Ramos (cell line): Measurements from ENCODE around the gene XRCC5.

Experiments used
- in situ Hi-C: fragments of 300-500 bp; cut with MboI; formaldehyde crosslinking; loops from one replicate; pipeline ENCODE4 v1.14.3; 2022; ENCODE audit warnings: low sequenced_read_pairs; ENCODE audit not compliant: unreplicated experiment

The XRCC5 gene

GRCh38 chr2:216083464-216084281 is 25.5 kb upstream of the XRCC5 start:
- in situ Hi-C loops = no loop called here

GRCh38 chr2:216084547-216084946 is 24.6 kb upstream of the XRCC5 start:
- in situ Hi-C loops = no loop called here

- in situ Hi-C loops = no loop called here
Observed at GRCh38 chr2:216086207-216086893, 22.8 kb upstream of the XRCC5 start.

GRCh38 chr2:216090369-216090786 is 18.8 kb upstream of the XRCC5 start:
- in situ Hi-C loops = no loop called here

- in situ Hi-C loops = no loop called here
Observed at GRCh38 chr2:216092646-216093045, 16.5 kb upstream of the XRCC5 start.

GRCh38 chr2:216094701-216095100 is 14.4 kb upstream of the XRCC5 start:
- in situ Hi-C loops = no loop called here

- in situ Hi-C loops = no loop called here
Observed at GRCh38 chr2:216098421-216099334, 10.5 kb upstream of the XRCC5 start.

- in situ Hi-C loops = no loop called here
Observed at GRCh38 chr2:216101109-216101508, 8.0 kb upstream of the XRCC5 start.

- in situ Hi-C loops = no loop called here
Observed at GRCh38 chr2:216103213-216103612, 5.9 kb upstream of the XRCC5 start.

- in situ Hi-C loops = no loop called here
Observed at GRCh38 chr2:216104691-216105090, 4.5 kb upstream of the XRCC5 start.

- in situ Hi-C loops = no loop called here
Observed at GRCh38 chr2:216107320-216107719, 1.8 kb upstream of the XRCC5 start.

- in situ Hi-C loops = no loop called here
Observed at GRCh38 chr2:216107760-216108159, 1.4 kb upstream of the XRCC5 start.

GRCh38 chr2:216108310-216108966 is 710 bp upstream of the XRCC5 start:
- in situ Hi-C loops = no loop called here

- in situ Hi-C loops = no loop called here
Observed at GRCh38 chr2:216109962-216110614, 940 bp downstream of the XRCC5 start.

- in situ Hi-C loops = no loop called here
Observed at GRCh38 chr2:216110620-216111019, 1.5 kb downstream of the XRCC5 start.

GRCh38 chr2:216111122-216111521 is 2.0 kb downstream of the XRCC5 start:
- in situ Hi-C loops = no loop called here

- in situ Hi-C loops = no loop called here
Observed at GRCh38 chr2:216112926-216113325, 3.8 kb downstream of the XRCC5 start.

GRCh38 chr2:216113572-216113971 is 4.4 kb downstream of the XRCC5 start:
- in situ Hi-C loops = no loop called here

GRCh38 chr2:216114382-216114713 is 5.2 kb downstream of the XRCC5 start:
- in situ Hi-C loops = no loop called here
